OCI-LY1 (cell line): Measurements from ENCODE around the gene NUDT16.

ENCODE experiments used
- H2AFZ ChIP-seq: fragments of 200-600 bp; sonication (generic), shearing (Covaris generic); 2 replicates; pipeline ENCODE4 v1.6.0; 2014; ENCODE audit warnings: antibody characterized with exemption, mild to moderate bottlenecking, low read length
- H3F3A ChIP-seq: fragments of 200-600 bp; sonication (generic), shearing (Covaris generic); 2 replicates; pipeline ENCODE4 v1.6.0; 2014; ENCODE audit warnings: mild to moderate bottlenecking, antibody characterized with exemption, low read length, moderate library complexity; ENCODE audit not compliant: insufficient read depth
- H3K27ac ChIP-seq: fragments of 200-600 bp; sonication (generic); 2 replicates; pipeline ENCODE4 v1.5.1; 2014; ENCODE audit warnings: low read length, mixed run types, mild to moderate bottlenecking, low read depth; ENCODE audit not compliant: poor library complexity, severe bottlenecking
- H3K27me3 ChIP-seq: fragments of 200-600 bp; sonication (generic); 2 replicates; pipeline ENCODE4 v1.6.0; 2014; ENCODE audit warnings: antibody characterized with exemption, mild to moderate bottlenecking, low read length, moderate library complexity; ENCODE audit not compliant: insufficient read depth
- H3K36me3 ChIP-seq: fragments of 200-600 bp; sonication (generic); 2 replicates; pipeline ENCODE4 v1.6.1; 2014; ENCODE audit warnings: mild to moderate bottlenecking, antibody characterized with exemption, low read length, moderate library complexity, mixed read lengths; ENCODE audit not compliant: insufficient read depth
- H3K4me1 ChIP-seq: fragments of 200-600 bp; sonication (generic); 2 replicates; pipeline ENCODE4 v1.5.1; 2014; ENCODE audit warnings: mild to moderate bottlenecking, low read length, moderate library complexity; ENCODE audit not compliant: insufficient read depth, severe bottlenecking
- H3K4me2 ChIP-seq: fragments of 200-600 bp; sonication (generic), shearing (Covaris generic); 2 replicates; pipeline ENCODE4 v1.6.1; 2014; ENCODE audit warnings: low read length
- H3K4me3 ChIP-seq: fragments of 200-600 bp; sonication (generic); 2 replicates; pipeline ENCODE4 v1.5.1; 2014; ENCODE audit warnings: low read length, low read depth, mild to moderate bottlenecking, mixed read lengths; ENCODE audit not compliant: poor library complexity, severe bottlenecking
- H3K79me2 ChIP-seq: fragments of 200-600 bp; shearing (Covaris generic); 2 replicates; pipeline ENCODE4 v1.6.1; 2016; ENCODE audit warnings: mixed run types, low read length, mixed read lengths; ENCODE audit not compliant: insufficient read depth
- H3K9ac ChIP-seq: fragments of 200-600 bp; sonication (generic), shearing (Covaris generic); 2 replicates; pipeline ENCODE4 v1.6.1; 2014; ENCODE audit warnings: mild to moderate bottlenecking, low read length, mixed read lengths
- H3K9me2 ChIP-seq: fragments of 200-600 bp; sonication (generic), shearing (Covaris generic); 2 replicates; pipeline ENCODE4 v1.6.1; 2014; ENCODE audit warnings: low read depth, mild to moderate bottlenecking, low read length, mixed read lengths
- H3K9me3 ChIP-seq: fragments of 200-600 bp; shearing (Covaris generic); 2 replicates; pipeline ENCODE4 v1.6.1; 2014; ENCODE audit warnings: low read length, mixed read lengths
- H4K20me1 ChIP-seq: fragments of 200-600 bp; sonication (generic), shearing (Covaris generic); 2 replicates; pipeline ENCODE4 v1.6.0; 2016; ENCODE audit warnings: mild to moderate bottlenecking, low read length; ENCODE audit not compliant: insufficient read depth
- CTCF ChIP-seq: fragments of 200-600 bp; sonication (generic), shearing (Covaris generic); IDR thresholded peaks from 2 replicates; pipeline ENCODE4 v1.5.1; 2017; ENCODE audit warnings: mild to moderate bottlenecking, antibody characterized with exemption, low read length, moderate library complexity, mixed read lengths
- EZH2 ChIP-seq: fragments of 200-600 bp; sonication (generic), shearing (Covaris generic); IDR thresholded peaks from 2 replicates; pipeline ENCODE4 v1.8.0; 2017; ENCODE audit warnings: borderline replicate concordance, mixed run types, mild to moderate bottlenecking, antibody characterized with exemption, low read length, moderate library complexity, mixed read lengths

NUDT16 gene

GRCh38 chr3:131406274-131406673, 24.7 kb downstream of the NUDT16 start:
- H3K4me3 ChIP-seq = no peak overlapping the region
- no peaks in the 10 kb centered on the region for H3K79me2 ChIP-seq
- no peaks in the 10 kb centered on the region for H3K9me2 ChIP-seq
- H3K9ac ChIP-seq = no peak overlapping the region
- TF ChIP-seq EZH2 (no peak), CTCF (no peak)
- no peak overlapping the region for H3K27ac ChIP-seq
- H4K20me1 ChIP-seq = no peaks in the 10 kb centered on the region
- H3K4me2 ChIP-seq = no peak overlapping the region
- H2AFZ ChIP-seq = no peak overlapping the region
- H3K27me3 ChIP-seq = no peaks in the 10 kb centered on the region
- no peaks in the 10 kb centered on the region for H3K4me1 ChIP-seq
- no peaks in the 10 kb centered on the region for H3K36me3 ChIP-seq
- no peaks in the 10 kb centered on the region for H3K9me3 ChIP-seq
- no peaks in the 10 kb centered on the region for H3F3A ChIP-seq

GRCh38 chr3:131417751-131418150, 36.2 kb downstream of the NUDT16 start:
- Histone ChIP-seq H3K9ac (no peak overlapping the region), H3K36me3 (no peaks in the 10 kb centered on the region), H3K4me1 (no peaks in the 10 kb centered on the region), H3K9me3 (no peaks in the 10 kb centered on the region), H2AFZ (no peak overlapping the region), H3K9me2 (no peaks in the 10 kb centered on the region), H3K27me3 (no peaks in the 10 kb centered on the region), H3K4me3 (no peak overlapping the region), H3K4me2 (no peak overlapping the region), H3K27ac (no peak overlapping the region), H3F3A (no peaks in the 10 kb centered on the region), H4K20me1 (no peaks in the 10 kb centered on the region), H3K79me2 (no peaks in the 10 kb centered on the region)
- no peak for TF ChIP-seq CTCF
- TF ChIP-seq EZH2 = no peak

- Histone ChIP-seq H4K20me1 (no peaks in the 10 kb centered on the region), H3K9me3 (no peaks in the 10 kb centered on the region), H3K4me1 (no peaks in the 10 kb centered on the region), H3K9ac (no peak overlapping the region), H3K36me3 (no peaks in the 10 kb centered on the region), H3F3A (no peaks in the 10 kb centered on the region), H3K4me2 (no peak overlapping the region), H2AFZ (no peak overlapping the region), H3K79me2 (no peaks in the 10 kb centered on the region), H3K27me3 (no peaks in the 10 kb centered on the region), H3K27ac (no peak overlapping the region), H3K9me2 (no peaks in the 10 kb centered on the region), H3K4me3 (no peak overlapping the region)
- TF ChIP-seq CTCF (no peak), EZH2 (no peak)
These were observed 39.7 kb downstream of the NUDT16 start for GRCh38 chr3:131421301-131421700.
